Trophoblast cell (in vitro differentiated cells and primary cell): Measurements from ENCODE around the gene TBPL2.

ENCODE experiments used
- DNase-seq, 2 donors: peaks; one replicate each; pipeline ENCODE4 v3.0.0-alpha.2; 2016
- H2AFZ ChIP-seq: 2 replicates; pipeline ENCODE4 v1.6.1; 2013; ENCODE audit warnings: low read length, moderate library complexity, mild to moderate bottlenecking; ENCODE audit not compliant: insufficient read depth, poor library complexity
- H2AK5ac ChIP-seq: 2 replicates; pipeline ENCODE4 v1.6.1; 2013; ENCODE audit warnings: mild to moderate bottlenecking, low read length
- H2BK120ac ChIP-seq: 2 replicates; pipeline ENCODE4 v1.6.1; 2013; ENCODE audit warnings: low read length, mild to moderate bottlenecking, moderate library complexity; ENCODE audit not compliant: insufficient read depth, poor library complexity
- H2BK12ac ChIP-seq: 2 replicates; pipeline ENCODE4 v1.6.1; 2013; ENCODE audit warnings: mild to moderate bottlenecking, low read length, moderate library complexity
- H2BK5ac ChIP-seq: 2 replicates; pipeline ENCODE4 v1.6.1; 2013; ENCODE audit warnings: low read length, low read depth, moderate library complexity, mild to moderate bottlenecking; ENCODE audit not compliant: poor library complexity
- H3K14ac ChIP-seq: 2 replicates; pipeline ENCODE4 v1.6.1; 2013; ENCODE audit warnings: mild to moderate bottlenecking, low read length
- H3K18ac ChIP-seq: 2 replicates; pipeline ENCODE4 v1.6.1; 2013; ENCODE audit warnings: mild to moderate bottlenecking, low read length
- H3K23ac ChIP-seq: 2 replicates; pipeline ENCODE4 v1.6.1; 2013; ENCODE audit warnings: low read length
- H3K27ac ChIP-seq: 2 replicates; pipeline ENCODE4 v1.5.1; 2013; ENCODE audit warnings: low read depth, mild to moderate bottlenecking, inconsistent platforms, low read length, moderate library complexity
- H3K27me3 ChIP-seq: 2 replicates; pipeline ENCODE4 v1.6.1; 2013; ENCODE audit warnings: inconsistent platforms, mild to moderate bottlenecking, low read length, moderate library complexity; ENCODE audit not compliant: insufficient read depth
- H3K36me3 ChIP-seq, 2 experiments: 1 replicate in 1 of 2; 2 replicates in 1 of 2; pipeline ENCODE4 v1.6.1; 2013; ENCODE audit warnings: low read length in 2 of 2, mild to moderate bottlenecking in 2 of 2, moderate library complexity in 1 of 2; ENCODE audit not compliant: insufficient read depth in 2 of 2, control insufficient read depth in 1 of 2
- H3K4ac ChIP-seq: 2 replicates; pipeline ENCODE4 v1.6.1; 2013; ENCODE audit warnings: low read depth, mild to moderate bottlenecking, low read length, moderate library complexity
- H3K4me1 ChIP-seq, 2 experiments: 1 replicate in 1 of 2; 2 replicates in 1 of 2; pipeline ENCODE4 v1.6.1; 2013; ENCODE audit warnings: low read length in 2 of 2, mild to moderate bottlenecking in 2 of 2, moderate library complexity in 1 of 2; ENCODE audit not compliant: insufficient read depth in 2 of 2, control insufficient read depth in 1 of 2
- H3K4me2 ChIP-seq: 2 replicates; pipeline ENCODE4 v1.6.1; 2013; ENCODE audit warnings: inconsistent platforms, mild to moderate bottlenecking, low read length, moderate library complexity
- H3K4me3 ChIP-seq: 2 replicates; pipeline ENCODE4 v1.5.1; 2013; ENCODE audit warnings: mild to moderate bottlenecking, low read depth, low read length, inconsistent platforms
- H3K79me1 ChIP-seq: one replicate; pipeline ENCODE4 v1.6.1; 2013; ENCODE audit warnings: low read length
- H3K79me2 ChIP-seq: 2 replicates; pipeline ENCODE4 v1.6.1; 2013; ENCODE audit warnings: low read length, mild to moderate bottlenecking; ENCODE audit not compliant: control insufficient read depth, insufficient read depth, poor library complexity
- H3K9ac ChIP-seq: 2 replicates; pipeline ENCODE4 v1.6.1; 2013; ENCODE audit warnings: mild to moderate bottlenecking, low read length
- H3K9me3 ChIP-seq: 2 replicates; pipeline ENCODE4 v1.6.1; 2013; ENCODE audit warnings: low read depth, mild to moderate bottlenecking, control low read depth, inconsistent platforms, low read length; ENCODE audit not compliant: insufficient read depth
- H4K12ac ChIP-seq: 2 replicates; pipeline ENCODE4 v1.6.1; 2013; ENCODE audit warnings: low read depth, mild to moderate bottlenecking, low read length, moderate library complexity
- H4K8ac ChIP-seq: 2 replicates; pipeline ENCODE4 v1.6.1; 2013; ENCODE audit warnings: low read depth, mild to moderate bottlenecking, low read length, moderate library complexity
- H4K91ac ChIP-seq: one replicate; pipeline ENCODE4 v1.6.1; 2013; ENCODE audit warnings: low read depth, mild to moderate bottlenecking, low read length, moderate library complexity
- WGBS: extraction: QIAGEN DNeasy Blood & Tissue Kit; methylation state at CpG from one replicate; pipeline ENCODE4 v1.1.7; 2013; ENCODE audit warnings: missing lambda C conversion rate; ENCODE audit not compliant: insufficient read length, insufficient coverage; ENCODE audit errors: extremely low coverage; 5-methylcytosine and 5-hydroxymethylcytosine counted together

The TBPL2 gene

GRCh38 chr14:55454264-55455002, 14.0 kb upstream of the TBPL2 start:
- H3K4ac ChIP-seq = no peak overlapping the region
- peaks cover 2% of the 10 kb centered on the region for H3K79me1 ChIP-seq
- H3K27me3 ChIP-seq = no peaks in the 10 kb centered on the region
- WGBS = no CpG with 5 or more reads among the region's 13 CpGs
- H3K9ac ChIP-seq = no peak overlapping the region
- no peak overlapping the region for H2AFZ ChIP-seq
- no peaks in the 10 kb centered on the region for H3K36me3 ChIP-seq
- H4K8ac ChIP-seq = no peak overlapping the region
- H3K79me2 ChIP-seq = no peaks in the 10 kb centered on the region
- no peak overlapping the region for H3K4me3 ChIP-seq
- H4K12ac ChIP-seq = no peak overlapping the region
- H4K91ac ChIP-seq = no peak overlapping the region
- H2AK5ac ChIP-seq = no peak overlapping the region
- peak overlapping the region; percentile 16 for H2BK5ac ChIP-seq
- peak; percentile 10 to 66 for DNase-seq
- no peak overlapping the region for H3K23ac ChIP-seq
- H3K4me2 ChIP-seq = peak overlapping the region; percentile 9
- H2BK12ac ChIP-seq = peak overlapping the region; percentile 34
- H3K9me3 ChIP-seq = no peaks in the 10 kb centered on the region
- peak overlapping the region; percentile 27 for H2BK120ac ChIP-seq
- H3K4me1 ChIP-seq = peaks cover 8% of the 10 kb centered on the region in 2 experiments
- peak overlapping the region; percentile 48 for H3K27ac ChIP-seq
- H3K14ac ChIP-seq = no peak overlapping the region
- H3K18ac ChIP-seq = no peak overlapping the region

- Histone ChIP-seq H3K79me1 (peaks cover 2% of the 10 kb centered on the region), H4K8ac (no peak overlapping the region), H4K91ac (no peak overlapping the region), H3K23ac (no peak overlapping the region), H3K4ac (no peak overlapping the region), H3K4me3 (no peak overlapping the region), H2BK5ac (no peak overlapping the region), H3K18ac (no peak overlapping the region), H3K9ac (no peak overlapping the region), H3K27ac (no peak overlapping the region), H4K12ac (no peak overlapping the region), H2BK12ac (no peak overlapping the region), H2AFZ (no peak overlapping the region), H3K4me1 (peaks cover 8% of the 10 kb centered on the region in 2 experiments), H3K4me2 (no peak overlapping the region), H3K27me3 (no peaks in the 10 kb centered on the region), H3K36me3 (no peaks in the 10 kb centered on the region), H2AK5ac (no peak overlapping the region), H3K79me2 (no peaks in the 10 kb centered on the region), H3K14ac (no peak overlapping the region), H2BK120ac (no peak overlapping the region), H3K9me3 (no peaks in the 10 kb centered on the region)
- no CpG with 5 or more reads among the region's 2 CpGs for WGBS
- DNase-seq = no peak
Observed at GRCh38 chr14:55451950-55452349, 11.5 kb upstream of the TBPL2 start.

GRCh38 chr14:55451398-55451797, 11.0 kb upstream of the TBPL2 start:
- H3K27me3 ChIP-seq = no peaks in the 10 kb centered on the region
- WGBS = no CpG with 5 or more reads among the region's 4 CpGs
- H3K36me3 ChIP-seq = no peaks in the 10 kb centered on the region
- H3K4me3 ChIP-seq = no peak overlapping the region
- H2AFZ ChIP-seq = no peak overlapping the region
- H2BK5ac ChIP-seq = no peak overlapping the region
- no peak overlapping the region for H3K4ac ChIP-seq
- no peak for DNase-seq
- no peak overlapping the region for H3K23ac ChIP-seq
- H3K79me1 ChIP-seq = peaks cover 2% of the 10 kb centered on the region
- H3K79me2 ChIP-seq = no peaks in the 10 kb centered on the region
- H2BK120ac ChIP-seq = no peak overlapping the region
- no peak overlapping the region for H4K8ac ChIP-seq
- peaks cover 8% of the 10 kb centered on the region in 2 experiments for H3K4me1 ChIP-seq
- no peak overlapping the region for H3K27ac ChIP-seq
- no peak overlapping the region for H2BK12ac ChIP-seq
- H4K91ac ChIP-seq = no peak overlapping the region
- H3K9ac ChIP-seq = no peak overlapping the region
- no peak overlapping the region for H3K18ac ChIP-seq
- no peak overlapping the region for H2AK5ac ChIP-seq
- no peak overlapping the region for H3K4me2 ChIP-seq
- no peak overlapping the region for H3K14ac ChIP-seq
- no peak overlapping the region for H4K12ac ChIP-seq
- H3K9me3 ChIP-seq = no peaks in the 10 kb centered on the region

- no peaks in the 10 kb centered on the region for H3K79me2 ChIP-seq
Observed at GRCh38 chr14:55450987-55451386, 10.6 kb upstream of the TBPL2 start.

More at GRCh38 chr14:55450987-55451386, 10.6 kb upstream of the TBPL2 start:
- Histone ChIP-seq H2AK5ac (no peak overlapping the region), H3K4me1 (peaks cover 8% of the 10 kb centered on the region in 2 experiments), H3K36me3 (no peaks in the 10 kb centered on the region), H3K23ac (no peak overlapping the region), H4K8ac (no peak overlapping the region), H2BK5ac (no peak overlapping the region), H3K14ac (no peak overlapping the region), H2AFZ (no peak overlapping the region), H3K4ac (no peak overlapping the region), H3K27me3 (no peaks in the 10 kb centered on the region), H3K4me2 (no peak overlapping the region), H3K9ac (no peak overlapping the region), H3K9me3 (no peaks in the 10 kb centered on the region), H4K12ac (no peak overlapping the region), H4K91ac (no peak overlapping the region), H3K27ac (no peak overlapping the region), H3K4me3 (no peak overlapping the region), H2BK12ac (no peak overlapping the region), H2BK120ac (no peak overlapping the region), H3K79me1 (peaks cover 2% of the 10 kb centered on the region), H3K18ac (no peak overlapping the region)
- DNase-seq = no peak
